ENCODE data around the gene SURF1. TPM values are rescaled to one million over a fixed set of nuclear protein-coding genes. Genes with fewer than 3 reads are reported as not detected.

Gene SURF1
- total RNA-seq, 2 donors from 2014 or later: 45.1 to 54.4 TPM

DNA sequence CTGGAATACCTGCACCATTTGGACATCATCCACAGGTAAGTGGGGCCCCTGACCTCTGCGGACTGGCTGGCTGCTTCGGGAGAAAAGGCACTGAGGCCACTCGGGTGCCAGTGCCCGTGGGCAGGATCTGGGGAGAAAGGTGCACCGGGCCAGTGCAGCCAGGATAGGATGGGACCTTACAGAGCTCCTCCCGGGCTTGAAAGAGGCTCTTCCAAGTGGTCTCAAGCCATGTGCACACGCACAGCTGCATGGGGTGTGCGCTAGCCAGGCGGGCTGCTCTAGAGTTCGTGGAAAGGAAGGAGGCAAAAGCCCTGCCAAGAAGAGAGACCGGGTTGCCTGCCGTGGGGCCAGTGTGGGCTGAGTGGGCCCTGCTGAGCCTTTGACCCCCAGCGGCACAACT is 33.3 kb upstream of the SURF1 start:
- no peaks in the 10 kb centered on the region for H3K36me3 Mint-ChIP-seq (ENCODE audit: low read depth)
- H3K27ac ChIP-seq (ENCODE audit: low read depth, low read length): no peak overlapping the region
- no peak for DNase-seq
- no peaks in the 10 kb centered on the region for H3K4me1 ChIP-seq (ENCODE audit: control insufficient read depth, insufficient read depth, low read length)
- H3K36me3 ChIP-seq (ENCODE audit: control insufficient read depth, insufficient read depth, low read length): no peaks in the 10 kb centered on the region
- H3K4me3 Mint-ChIP-seq: no peak overlapping the region
- no peaks in the 10 kb centered on the region for H3K27me3 ChIP-seq (ENCODE audit: control insufficient read depth, insufficient read depth, low read length, poor library complexity, severe bottlenecking)
- H3K9ac ChIP-seq (ENCODE audit: extremely low read depth, low read length, poor library complexity, severe bottlenecking): no peak overlapping the region
- no peak overlapping the region for H3K27ac Mint-ChIP-seq
- no peaks in the 10 kb centered on the region for H3K4me1 Mint-ChIP-seq
- no peak overlapping the region for H3K4me3 ChIP-seq (ENCODE audit: low read length)
- WGBS, 2 experiments (ENCODE audit: insufficient coverage in 1 of 2, insufficient read length in 1 of 2): 85 to 87% methylated on average over 13 of the region's 13 CpGs
- H3K9me3 ChIP-seq (ENCODE audit: control insufficient read depth, low read length): no peaks in the 10 kb centered on the region
- H3K9me3 Mint-ChIP-seq: peaks cover 17% of the 10 kb centered on the region
- H3K27me3 Mint-ChIP-seq (ENCODE audit: insufficient read depth): peaks cover 19% of the 10 kb centered on the region
- TF ChIP-seq, protein P1, sequence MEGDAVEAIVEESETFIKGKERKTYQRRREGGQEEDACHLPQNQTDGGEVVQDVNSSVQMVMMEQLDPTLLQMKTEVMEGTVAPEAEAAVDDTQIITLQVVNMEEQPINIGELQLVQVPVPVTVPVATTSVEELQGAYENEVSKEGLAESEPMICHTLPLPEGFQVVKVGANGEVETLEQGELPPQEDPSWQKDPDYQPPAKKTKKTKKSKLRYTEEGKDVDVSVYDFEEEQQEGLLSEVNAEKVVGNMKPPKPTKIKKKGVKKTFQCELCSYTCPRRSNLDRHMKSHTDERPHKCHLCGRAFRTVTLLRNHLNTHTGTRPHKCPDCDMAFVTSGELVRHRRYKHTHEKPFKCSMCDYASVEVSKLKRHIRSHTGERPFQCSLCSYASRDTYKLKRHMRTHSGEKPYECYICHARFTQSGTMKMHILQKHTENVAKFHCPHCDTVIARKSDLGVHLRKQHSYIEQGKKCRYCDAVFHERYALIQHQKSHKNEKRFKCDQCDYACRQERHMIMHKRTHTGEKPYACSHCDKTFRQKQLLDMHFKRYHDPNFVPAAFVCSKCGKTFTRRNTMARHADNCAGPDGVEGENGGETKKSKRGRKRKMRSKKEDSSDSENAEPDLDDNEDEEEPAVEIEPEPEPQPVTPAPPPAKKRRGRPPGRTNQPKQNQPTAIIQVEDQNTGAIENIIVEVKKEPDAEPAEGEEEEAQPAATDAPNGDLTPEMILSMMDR (conservative IDR thresholded peaks at IDR 0.05): no peak

DNA sequence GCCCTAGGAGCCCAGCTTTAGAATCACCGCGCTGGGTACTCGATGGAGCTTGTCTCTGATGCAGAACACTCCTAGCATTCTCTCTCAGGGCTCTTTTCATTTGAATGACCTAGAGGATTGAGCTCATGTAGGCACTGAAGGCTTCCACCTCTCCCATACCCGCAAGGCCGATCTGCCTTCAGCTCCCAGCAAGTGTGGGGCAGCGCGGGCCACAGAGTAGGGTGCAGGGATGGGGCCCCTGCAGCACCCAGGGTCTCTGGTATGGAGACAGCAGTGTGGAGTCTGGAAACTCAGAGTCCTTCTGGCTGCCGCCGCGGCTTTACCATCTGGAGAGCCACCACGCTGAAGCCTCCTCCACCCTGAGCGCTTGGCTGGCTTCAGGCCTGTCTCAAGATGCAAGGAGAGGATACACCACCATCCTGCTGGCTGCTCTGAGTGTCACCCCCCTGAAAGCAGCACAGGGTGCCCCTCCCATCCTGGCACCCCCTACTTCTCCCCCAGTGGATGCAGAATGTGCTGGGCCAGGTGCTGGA is 32.8 kb upstream of the SURF1 start:
- peaks cover 17% of the 10 kb centered on the region for H3K9me3 Mint-ChIP-seq
- Histone ChIP-seq H3K36me3 (ENCODE audit: control insufficient read depth, insufficient read depth, low read length) (no peaks in the 10 kb centered on the region), H3K9ac (ENCODE audit: extremely low read depth, low read length, poor library complexity, severe bottlenecking) (no peak overlapping the region), H3K4me1 (ENCODE audit: control insufficient read depth, insufficient read depth, low read length) (no peaks in the 10 kb centered on the region), H3K27ac (ENCODE audit: low read depth, low read length) (no peak overlapping the region), H3K27me3 (ENCODE audit: control insufficient read depth, insufficient read depth, low read length, poor library complexity, severe bottlenecking) (no peaks in the 10 kb centered on the region), H3K4me3 (ENCODE audit: low read length) (no peak overlapping the region), H3K9me3 (ENCODE audit: control insufficient read depth, low read length) (no peaks in the 10 kb centered on the region)
- no peaks in the 10 kb centered on the region for H3K36me3 Mint-ChIP-seq (ENCODE audit: low read depth)
- H3K4me1 Mint-ChIP-seq: no peaks in the 10 kb centered on the region
- DNase-seq: no peak
- no peak overlapping the region for H3K27ac Mint-ChIP-seq
- WGBS, 2 experiments (ENCODE audit: insufficient coverage in 1 of 2, insufficient read length in 1 of 2): 91 to 96% methylated on average over 4 to 12 of the region's 12 CpGs
- TF ChIP-seq, protein P1 (conservative IDR thresholded peaks at IDR 0.05): no peak
- peaks cover 15% of the 10 kb centered on the region for H3K27me3 Mint-ChIP-seq (ENCODE audit: insufficient read depth)
- no peak overlapping the region for H3K4me3 Mint-ChIP-seq

DNA sequence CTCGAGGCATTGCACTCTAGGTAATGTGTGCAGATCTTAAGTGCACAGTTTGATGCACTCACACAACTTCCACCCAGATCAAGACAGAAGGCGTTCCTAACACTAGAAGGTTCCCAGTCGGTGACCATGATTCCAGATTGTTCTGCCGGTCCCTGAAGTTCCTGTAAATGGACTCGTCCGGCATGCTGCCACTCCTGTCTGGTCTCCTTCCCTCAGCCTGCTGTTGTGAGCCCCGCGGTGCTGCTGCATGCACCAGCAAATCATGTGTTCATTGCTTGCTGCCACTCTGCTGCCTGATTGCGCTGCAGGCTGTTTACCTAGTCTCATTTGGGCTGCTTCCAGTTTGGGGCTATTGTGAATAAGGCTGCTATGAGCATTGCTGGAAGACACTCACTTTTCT is 31.4 kb upstream of the SURF1 start:
- WGBS, 2 experiments (ENCODE audit: insufficient coverage in 1 of 2, insufficient read length in 1 of 2): 87 to 91% methylated on average over 8 to 9 of the region's 9 CpGs
- Mint-ChIP-seq H3K9me3 (peaks cover 17% of the 10 kb centered on the region), H3K36me3 (ENCODE audit: low read depth) (no peaks in the 10 kb centered on the region), H3K4me3 (no peak overlapping the region), H3K27ac (no peak overlapping the region), H3K4me1 (no peaks in the 10 kb centered on the region), H3K27me3 (ENCODE audit: insufficient read depth) (peaks cover 11% of the 10 kb centered on the region)
- TF ChIP-seq, protein P1 (conservative IDR thresholded peaks at IDR 0.05): no peak
- H3K4me1 ChIP-seq (ENCODE audit: control insufficient read depth, insufficient read depth, low read length): no peaks in the 10 kb centered on the region
- H3K9ac ChIP-seq (ENCODE audit: extremely low read depth, low read length, poor library complexity, severe bottlenecking): no peak overlapping the region
- H3K27me3 ChIP-seq (ENCODE audit: control insufficient read depth, insufficient read depth, low read length, poor library complexity, severe bottlenecking): no peaks in the 10 kb centered on the region
- no peaks in the 10 kb centered on the region for H3K9me3 ChIP-seq (ENCODE audit: control insufficient read depth, low read length)
- DNase-seq: no peak
- H3K27ac ChIP-seq (ENCODE audit: low read depth, low read length): no peak overlapping the region
- H3K4me3 ChIP-seq (ENCODE audit: low read length): no peak overlapping the region
- no peaks in the 10 kb centered on the region for H3K36me3 ChIP-seq (ENCODE audit: control insufficient read depth, insufficient read depth, low read length)

All from endodermal cell (in vitro differentiated cells).